ENCODE results near the gene HMX2. TPM values are rescaled to one million over a fixed set of nuclear protein-coding genes. Genes with fewer than 3 reads are reported as not detected.

The HMX2 gene
- total and polyA plus RNA-seq, 2 of the 13 experiments (the other 11 are each of a cell fraction or from before 2014, with no cell fraction given) = not detected

- in situ Hi-C loops (cut with HindIII; ENCODE audit: extremely low pct_ligation_motif_present, low pct_unique_long_range_greater_than_20kb) = no loop called here
- ATAC-seq (no peak), FAIRE-seq (no peak), DNase-seq (ENCODE audit: low spot score) (no peak)
- peaks cover 16 to 66% of the 10 kb centered on the region in 2 experiments for H3K27me3 ChIP-seq (ENCODE audit: control insufficient read depth in 1 of 2, insufficient read depth in 2 of 2, low read length in 2 of 2)
- intact Hi-C loops (cut with micrococcal nuclease; ENCODE audit: unreplicated experiment) = loop anchor here (10.0 kb wide), 1 partner anchor 53 kb away; no protein-coding TSS in a partner anchor
- H3K27ac ChIP-seq (ENCODE audit: extremely low read length, insufficient read depth, low read length) = no peak overlapping the region
- ChIA-PET POLR2A (no interaction called here), CTCF (ENCODE audit: low intra/inter-chr PET ratio, low total read pairs) (no interaction called here)
- no peaks in the 10 kb centered on the region for H3K9me3 ChIP-seq (ENCODE audit: low read length)
- no peak overlapping the region for H3K9ac ChIP-seq (ENCODE audit: insufficient read depth, low read depth, low read length)
- WGBS (ENCODE audit: low lambda C conversion rate) = 17% methylated on average over 6 of the region's 7 CpGs
- BruUV-seq (replicated peaks) = no TSS peak
- H3K4me2 ChIP-seq (ENCODE audit: low read depth, low read length) = 0 out of 2 replicates have a peak overlapping the region, but pooled peaks have one; percentile 6
- no peak for TF ChIP-seq ZBTB46 (CRISPR knock-in tag; IDR thresholded peaks at IDR 0.05; ENCODE audit: borderline replicate concordance)
- peaks cover 23% of the 10 kb centered on the region for H3K79me2 ChIP-seq (ENCODE audit: insufficient read depth, low read length)
- no peak overlapping the region for H2AFZ ChIP-seq (ENCODE audit: low read length)
- peaks cover 0 to 4% of the 10 kb centered on the region in 2 experiments; a peak in 2 of 5 replicates for H3K36me3 ChIP-seq (replicated peaks in 1 of 2; ENCODE audit: control insufficient read depth in 1 of 2, insufficient read depth in 2 of 2, low read length in 2 of 2)
- no peak overlapping the region for H3K4me3 ChIP-seq (replicated peaks in 1 of 3; ENCODE audit: insufficient read depth in 1 of 3, low read depth in 2 of 3, low read length in 3 of 3)
- H4K20me1 ChIP-seq (ENCODE audit: insufficient read depth, low read length) = peaks cover 10% of the 10 kb centered on the region; the same call in 1 of the 2 replicates
- H3K4me1 ChIP-seq (ENCODE audit: insufficient read depth, low read length) = peaks cover 45% of the 10 kb centered on the region
Measured at GRCh38 chr10:123151737-123152135, 3.8 kb downstream of the HMX2 start.

GRCh38 chr10:123153486-123154091, 5.7 kb downstream of the HMX2 start:
- no peak for DNase-seq (ENCODE audit: low spot score)
- H2AFZ ChIP-seq (ENCODE audit: low read length) = no peak overlapping the region
- ChIA-PET POLR2A (interaction anchor here (0.7 to 1.6 kb wide), 12 partner anchors 9 to 200 kb away, joined by 3 to 11 read pairs (median 3); partner anchors contain the start of genes ACADSB, C10orf88, IKZF5 and PSTK), CTCF (ENCODE audit: low intra/inter-chr PET ratio, low total read pairs) (no interaction called here)
- no peak overlapping the region for H3K9ac ChIP-seq (ENCODE audit: insufficient read depth, low read depth, low read length)
- TF ChIP-seq, protein P1, sequence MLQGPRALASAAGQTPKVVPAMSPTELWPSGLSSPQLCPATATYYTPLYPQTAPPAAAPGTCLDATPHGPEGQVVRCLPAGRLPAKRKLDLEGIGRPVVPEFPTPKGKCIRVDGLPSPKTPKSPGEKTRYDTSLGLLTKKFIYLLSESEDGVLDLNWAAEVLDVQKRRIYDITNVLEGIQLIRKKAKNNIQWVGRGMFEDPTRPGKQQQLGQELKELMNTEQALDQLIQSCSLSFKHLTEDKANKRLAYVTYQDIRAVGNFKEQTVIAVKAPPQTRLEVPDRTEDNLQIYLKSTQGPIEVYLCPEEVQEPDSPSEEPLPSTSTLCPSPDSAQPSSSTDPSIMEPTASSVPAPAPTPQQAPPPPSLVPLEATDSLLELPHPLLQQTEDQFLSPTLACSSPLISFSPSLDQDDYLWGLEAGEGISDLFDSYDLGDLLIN (CRISPR knock-in tag; IDR thresholded peaks at IDR 0.05; ENCODE audit: borderline replicate concordance) = 0 out of 2 replicates have a peak, but pooled peaks have one; percentile 71
- TF ChIP-seq CBX2 (IDR thresholded peaks at IDR 0.05; ENCODE audit: low read depth, low read length) (peak; percentile 46; the same call in 1 of the 2 replicates), CBX2 (CRISPR knock-in tag; IDR thresholded peaks at IDR 0.05; ENCODE audit: low read depth) (no peak), MTA1 (CRISPR knock-in tag; IDR thresholded peaks at IDR 0.05; ENCODE audit: borderline replicate concordance) (no peak), RAD21 (CRISPR knock-in tag; IDR thresholded peaks at IDR 0.05) (no peak), ZNF773 (CRISPR knock-in tag; IDR thresholded peaks at IDR 0.05; ENCODE audit: borderline replicate concordance) (no peak), ZNF17 (CRISPR knock-in tag; IDR thresholded peaks at IDR 0.05) (no peak), ZNF644 (CRISPR knock-in tag; IDR thresholded peaks at IDR 0.05; ENCODE audit: low read depth) (no peak), REL (CRISPR knock-in tag; conservative IDR thresholded peaks at IDR 0.05) (0 out of 2 replicates have a peak, but pooled peaks have one; percentile 14), ZNF607 (CRISPR knock-in tag; IDR thresholded peaks at IDR 0.05; ENCODE audit: borderline replicate concordance) (0 out of 2 replicates have a peak, but pooled peaks have one; percentile 7), ZFP62 (CRISPR knock-in tag; IDR thresholded peaks at IDR 0.05) (0 out of 2 replicates have a peak, but pooled peaks have one; percentile 90), ZNF766 (CRISPR knock-in tag; IDR thresholded peaks at IDR 0.05; ENCODE audit: borderline replicate concordance) (0 out of 2 replicates have a peak, but pooled peaks have one; percentile 46), REPIN1 (CRISPR knock-in tag; IDR thresholded peaks at IDR 0.05; ENCODE audit: borderline replicate concordance, low read depth) (0 out of 2 replicates have a peak, but pooled peaks have one; percentile 49)
- no peak overlapping the region for H3K4me2 ChIP-seq (ENCODE audit: low read depth, low read length)
- H3K4me3 ChIP-seq (replicated peaks in 1 of 3; ENCODE audit: insufficient read depth in 1 of 3, low read depth in 2 of 3, low read length in 3 of 3) = no peak overlapping the region
- peaks cover 0 to 4% of the 10 kb centered on the region in 2 experiments; a peak in 3 of 5 replicates for H3K36me3 ChIP-seq (replicated peaks in 1 of 2; ENCODE audit: control insufficient read depth in 1 of 2, insufficient read depth in 2 of 2, low read length in 2 of 2)
- WGBS (ENCODE audit: low lambda C conversion rate) = 41% methylated on average over 9 of the region's 9 CpGs
- H4K20me1 ChIP-seq (ENCODE audit: insufficient read depth, low read length) = peaks cover 20% of the 10 kb centered on the region
- H3K27me3 ChIP-seq (ENCODE audit: control insufficient read depth in 1 of 2, insufficient read depth in 2 of 2, low read length in 2 of 2) = peaks cover 6 to 48% of the 10 kb centered on the region in 2 experiments
- intact Hi-C loops (cut with micrococcal nuclease; ENCODE audit: unreplicated experiment) (loop anchor here (10.0 kb wide), 1 partner anchor 51 kb away; no protein-coding TSS in a partner anchor), in situ Hi-C loops (cut with HindIII; ENCODE audit: extremely low pct_ligation_motif_present, low pct_unique_long_range_greater_than_20kb) (no loop called here)
- no peak for FAIRE-seq
- H3K27ac ChIP-seq (ENCODE audit: extremely low read length, insufficient read depth, low read length) = no peak overlapping the region
- no peaks in the 10 kb centered on the region for H3K9me3 ChIP-seq (ENCODE audit: low read length)
- no TSS peak for BruUV-seq (replicated peaks)
- peaks cover 50% of the 10 kb centered on the region for H3K4me1 ChIP-seq (ENCODE audit: insufficient read depth, low read length)
- ATAC-seq = no peak
- peaks cover 42% of the 10 kb centered on the region for H3K79me2 ChIP-seq (ENCODE audit: insufficient read depth, low read length)

Data from HepG2 (cell line).